ENCODE results near the gene NGRN.

Gene NGRN

GRCh38 chr15:90320062-90320884 lies 54.8 kb downstream of the NGRN start:
- peak; percentile 68 for DNase-seq

GRCh38 chr15:90320885-90321278 lies 55.4 kb downstream of the NGRN start:
- DNase-seq: no peak

Measured in NCI-H2081 treated with DMSO at 0.1 percent for 48 hours (cell line).